CD4-positive, alpha-beta T cell treated with Interleukin-10 for 1 hour (primary cell): ENCODE data around the gene ENDOD1.

ENCODE experiments used
- DNase-seq: peaks from one replicate; pipeline ENCODE4 v3.0.0-alpha.2; 2020

ENDOD1 gene

GRCh38 chr11:95078526-95078925, 11.1 kb upstream of the ENDOD1 start:
- DNase-seq = no peak

DNA sequence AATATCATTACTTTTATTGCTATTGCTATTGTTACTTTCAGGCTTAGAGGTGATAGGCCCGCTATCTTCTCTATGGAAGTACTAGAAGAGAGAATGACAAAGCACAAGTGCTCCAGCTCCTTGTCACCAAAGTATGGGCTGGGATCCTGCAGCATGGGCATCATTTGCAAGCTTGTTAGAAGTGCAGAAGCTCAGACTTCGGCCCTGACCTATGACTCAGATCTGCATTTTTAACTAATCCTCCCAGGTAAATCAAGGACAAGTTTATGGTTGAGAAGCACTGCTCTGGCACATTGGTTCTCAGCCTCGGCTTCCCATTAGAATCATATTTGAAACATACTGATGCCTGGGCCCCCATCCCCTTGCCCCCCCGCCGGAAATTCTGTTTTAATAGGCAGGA, 8.6 kb upstream of the ENDOD1 start:
- no peak for DNase-seq

DNA sequence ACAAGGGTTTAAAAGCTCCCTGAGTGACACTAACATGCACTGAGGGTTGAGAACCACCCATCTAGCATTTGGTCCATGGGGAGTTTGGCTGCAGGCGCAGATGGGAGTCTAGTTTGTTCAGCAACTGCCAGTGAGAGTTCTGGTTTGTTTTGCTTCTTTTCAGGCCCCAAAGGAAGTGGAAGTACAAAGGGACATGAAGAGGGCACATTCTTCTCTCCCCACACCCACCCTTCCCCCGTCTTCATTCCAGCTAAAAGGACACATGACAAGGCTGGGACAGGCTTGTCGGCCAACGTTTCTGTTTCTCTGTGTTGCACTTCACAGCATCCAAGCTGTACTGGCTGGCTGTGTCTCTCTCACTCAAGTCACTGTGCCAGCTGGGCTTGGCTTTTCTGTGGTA, 8.2 kb upstream of the ENDOD1 start:
- no peak for DNase-seq

DNA sequence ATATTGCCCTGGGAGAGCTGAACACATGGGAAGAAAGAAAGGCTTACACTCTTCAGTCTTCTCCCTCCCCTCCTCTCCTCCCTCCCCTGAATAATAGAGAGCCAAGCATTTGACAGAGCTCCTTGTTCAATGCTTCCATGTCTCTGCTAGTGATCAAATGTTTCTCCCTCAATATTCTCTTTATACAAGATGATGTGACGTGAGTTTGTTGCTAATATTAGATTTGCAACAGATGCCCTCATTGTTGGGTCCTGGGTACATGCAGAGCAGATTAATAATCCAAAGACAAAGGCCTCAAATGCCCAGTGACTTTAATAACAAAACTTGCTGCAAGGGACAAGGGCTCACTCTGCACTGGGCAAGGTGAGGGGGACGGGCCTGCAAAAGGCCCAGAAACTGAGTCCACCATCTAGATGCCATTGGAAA, 7.1 kb upstream of the ENDOD1 start:
- no peak for DNase-seq

DNA sequence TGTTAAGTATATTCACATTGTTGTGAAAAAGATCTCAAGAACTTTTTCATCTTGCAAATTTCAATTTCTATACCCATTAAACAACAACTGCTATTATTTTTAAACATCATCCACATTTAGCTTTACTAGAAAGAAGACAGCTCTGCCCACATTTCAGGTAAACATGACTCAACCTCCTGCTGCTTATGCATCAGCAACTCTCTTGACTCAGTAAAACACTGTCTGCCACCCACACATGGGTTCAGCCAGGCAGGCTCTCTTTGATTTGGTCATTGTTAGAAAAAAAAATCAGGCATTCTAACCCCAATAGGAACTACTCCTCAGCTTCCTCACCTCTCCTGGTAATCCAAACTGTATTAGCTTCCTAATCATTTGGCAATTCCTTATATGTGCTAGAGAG, 5.1 kb upstream of the ENDOD1 start:
- DNase-seq = no peak

DNA sequence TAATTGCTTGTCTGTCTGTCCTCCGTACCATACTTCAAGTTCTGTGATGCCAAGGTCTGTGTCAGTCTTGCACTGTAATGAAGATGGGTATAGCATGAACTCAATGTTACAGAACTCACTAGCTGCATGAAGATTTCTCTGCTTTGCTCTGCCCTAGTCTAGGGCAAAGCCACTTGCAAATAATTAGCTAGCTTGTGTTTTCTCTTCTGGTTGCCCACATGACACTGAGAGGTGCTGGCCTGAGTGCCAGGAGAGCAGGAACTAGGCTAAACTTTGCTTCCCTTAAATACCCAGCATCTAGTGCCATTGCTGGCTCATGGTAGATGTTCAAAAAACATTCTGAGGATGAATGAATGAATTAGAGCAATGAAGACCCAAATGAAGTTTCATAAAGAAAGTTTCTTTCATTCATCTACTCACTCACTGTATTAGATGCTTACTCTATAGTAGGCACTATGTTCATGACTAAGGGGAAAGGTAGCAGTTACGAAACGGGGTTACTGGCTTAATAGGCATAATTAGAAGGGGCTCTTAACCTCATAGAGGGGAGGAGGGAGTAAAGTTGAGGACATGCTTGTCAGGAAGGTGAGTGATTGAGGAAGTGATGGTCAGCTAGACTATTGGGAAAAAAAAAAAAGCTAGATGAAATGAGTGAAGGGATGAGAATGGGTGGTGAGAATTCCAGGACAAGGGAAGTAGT, 4.4 kb upstream of the ENDOD1 start:
- no peak for DNase-seq

DNA sequence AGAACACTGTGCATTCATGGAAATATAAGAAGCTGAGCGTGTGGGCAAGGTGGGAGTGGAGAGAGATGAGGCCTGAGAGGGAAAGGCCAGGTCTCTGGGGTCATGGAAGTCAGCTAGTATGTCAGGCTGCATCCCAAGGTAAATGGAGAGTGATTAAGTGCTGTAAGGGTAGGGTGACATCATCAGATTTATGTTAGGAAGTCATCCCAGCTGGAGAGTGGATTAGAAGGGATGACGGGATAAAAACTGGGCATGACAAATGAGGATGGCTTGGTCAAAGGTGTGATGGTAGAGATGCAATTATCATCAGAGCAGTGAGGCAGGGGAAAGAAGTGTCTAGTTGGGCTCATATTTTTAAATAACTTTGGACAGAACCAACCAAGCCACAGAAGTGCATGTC, 3.5 kb upstream of the ENDOD1 start:
- no peak for DNase-seq

GRCh38 chr11:95086836-95087570, 2.6 kb upstream of the ENDOD1 start:
- no peak for DNase-seq

DNA sequence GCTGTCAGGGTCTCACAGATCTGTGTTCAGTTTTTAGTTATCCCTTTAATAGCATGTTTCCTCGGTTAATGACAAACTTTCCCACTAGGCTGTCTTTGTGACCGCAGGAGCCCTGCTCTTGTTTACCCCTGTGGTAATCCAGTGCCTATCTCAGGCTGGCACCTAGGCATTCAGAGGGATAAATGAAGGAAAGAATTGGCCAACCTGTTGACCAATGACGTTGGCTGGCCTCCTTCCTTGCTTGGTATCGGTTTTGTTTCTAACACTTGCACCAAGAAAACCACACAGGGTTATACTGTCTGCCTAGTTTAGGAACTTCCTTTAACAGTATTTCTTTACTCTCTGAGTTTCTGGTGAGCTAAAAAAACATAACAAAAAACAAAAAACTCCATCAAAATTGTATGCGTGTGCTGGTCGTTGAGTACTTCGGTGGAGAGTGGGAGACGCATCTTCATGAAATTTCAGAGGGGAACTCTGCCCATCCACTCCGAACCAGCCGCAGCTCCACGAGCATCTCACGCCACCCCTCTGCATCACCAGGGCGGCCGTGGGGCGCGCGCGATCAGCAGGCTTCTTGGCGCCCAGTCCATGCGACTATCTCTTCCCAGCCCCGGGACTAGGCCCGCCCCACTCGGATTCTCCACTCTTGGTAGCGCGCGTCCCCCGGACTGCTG, 563 bp upstream of the ENDOD1 start:
- DNase-seq = peak; percentile 47

DNA sequence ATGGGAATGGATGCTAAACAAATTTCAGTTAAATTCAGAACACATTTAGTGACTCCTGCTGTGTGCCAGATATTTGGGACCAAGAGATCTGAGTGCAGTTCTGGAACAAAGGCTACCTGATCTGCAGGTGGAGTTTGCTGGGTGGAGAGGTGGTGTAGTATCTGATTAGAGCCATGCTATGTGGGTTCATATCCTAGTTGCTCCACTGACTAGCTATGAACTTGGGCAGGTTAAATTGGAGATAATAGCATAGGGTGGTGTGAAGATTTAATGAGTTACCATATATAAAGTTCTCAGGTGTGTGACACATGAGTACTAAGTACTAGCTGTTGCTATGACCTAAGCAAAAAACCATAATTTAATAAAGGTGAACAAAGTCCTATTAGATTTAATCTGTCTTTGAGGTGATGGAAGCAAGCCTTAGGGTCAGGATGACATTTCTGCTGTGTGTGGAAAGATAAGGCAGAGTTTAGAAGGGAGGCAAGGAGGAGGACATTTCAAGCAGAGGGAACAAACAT, 2.1 kb downstream of the ENDOD1 start:
- no peak for DNase-seq

GRCh38 chr11:95092549-95093324, 3.1 kb downstream of the ENDOD1 start:
- peak; percentile 31 for DNase-seq

DNA sequence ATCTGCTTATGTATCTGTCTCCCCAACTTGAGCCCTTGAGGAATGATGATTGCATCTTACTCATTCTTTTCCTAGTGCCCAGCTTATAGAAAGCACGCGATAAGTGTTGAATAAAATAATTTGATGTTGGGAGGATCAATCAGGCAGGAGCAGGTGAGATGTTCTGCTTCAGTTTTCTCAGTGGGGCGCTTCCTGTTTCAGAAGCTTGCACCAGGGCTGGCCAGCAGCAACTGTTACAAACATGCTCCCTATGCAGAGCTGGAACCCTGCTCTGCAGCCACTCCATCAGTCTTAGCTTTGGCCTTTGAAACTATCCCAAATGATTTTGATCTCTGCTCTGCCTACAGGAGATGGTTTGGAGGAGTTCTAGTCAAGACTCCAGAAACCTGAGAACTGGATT, 3.9 kb downstream of the ENDOD1 start:
- DNase-seq = no peak

- peak; percentile 7 for DNase-seq
Observed at GRCh38 chr11:95095858-95096587, 6.4 kb downstream of the ENDOD1 start.

DNA sequence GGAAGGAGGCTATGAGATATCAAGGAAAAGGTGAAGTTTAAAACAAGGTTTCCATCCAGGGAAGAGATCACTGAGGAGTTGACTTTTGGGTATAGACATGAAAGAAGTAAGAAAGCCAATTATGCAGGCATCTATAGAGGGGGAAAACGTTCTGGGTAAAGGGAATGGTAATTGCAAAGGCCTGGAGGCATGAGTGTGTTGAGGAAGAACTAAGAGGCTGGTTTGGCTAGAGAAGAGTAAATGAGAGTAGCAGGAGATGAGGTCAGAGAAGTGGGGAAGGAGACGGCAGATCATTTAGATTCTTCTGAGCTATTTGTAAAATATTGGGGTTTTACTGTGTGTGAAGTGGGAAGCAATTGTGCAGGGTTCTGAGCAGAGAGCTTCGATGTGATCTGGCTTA, 7.6 kb downstream of the ENDOD1 start:
- no peak for DNase-seq

DNA sequence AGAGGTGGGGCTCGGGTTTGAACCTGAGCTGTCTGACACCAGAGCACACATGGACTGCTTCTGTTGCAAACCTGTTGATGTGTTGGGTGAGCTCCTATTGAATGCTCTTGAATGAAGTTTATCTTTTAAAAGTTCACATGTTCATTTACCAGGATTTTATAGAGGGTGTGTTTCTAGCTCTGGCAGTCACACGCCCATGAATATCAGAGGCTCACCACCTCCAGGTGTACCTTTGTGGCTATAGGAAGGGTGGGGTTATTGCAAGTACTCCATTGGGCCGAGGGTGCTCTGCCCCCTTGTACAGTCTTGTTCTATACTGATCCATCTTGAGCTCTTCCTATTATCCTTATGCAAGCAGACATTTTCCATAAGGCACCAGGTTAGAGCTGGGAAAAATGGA, 9.2 kb downstream of the ENDOD1 start:
- no peak for DNase-seq

DNA sequence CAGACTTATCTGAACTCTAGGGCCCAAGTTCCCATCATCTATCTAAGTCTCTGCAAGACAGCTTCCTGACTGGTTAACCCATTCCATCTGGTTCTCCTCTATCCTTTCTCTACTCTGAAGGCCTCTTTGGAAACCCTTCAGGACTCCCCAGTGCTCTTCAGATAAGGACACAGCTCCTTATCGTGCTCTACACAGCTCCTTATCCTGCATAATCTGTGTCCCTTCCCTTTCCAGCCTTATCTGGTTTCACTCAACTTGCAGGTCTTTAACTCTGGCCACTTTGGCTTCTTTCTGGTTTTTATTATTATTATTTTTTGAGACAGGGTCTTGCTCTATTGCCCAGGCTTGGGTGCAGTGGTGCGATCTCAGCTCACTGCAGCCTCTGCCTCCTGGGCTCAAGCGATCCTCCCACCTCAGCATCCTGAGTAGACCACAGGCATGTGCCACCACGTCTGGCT, 10.6 kb downstream of the ENDOD1 start:
- no peak for DNase-seq

DNA sequence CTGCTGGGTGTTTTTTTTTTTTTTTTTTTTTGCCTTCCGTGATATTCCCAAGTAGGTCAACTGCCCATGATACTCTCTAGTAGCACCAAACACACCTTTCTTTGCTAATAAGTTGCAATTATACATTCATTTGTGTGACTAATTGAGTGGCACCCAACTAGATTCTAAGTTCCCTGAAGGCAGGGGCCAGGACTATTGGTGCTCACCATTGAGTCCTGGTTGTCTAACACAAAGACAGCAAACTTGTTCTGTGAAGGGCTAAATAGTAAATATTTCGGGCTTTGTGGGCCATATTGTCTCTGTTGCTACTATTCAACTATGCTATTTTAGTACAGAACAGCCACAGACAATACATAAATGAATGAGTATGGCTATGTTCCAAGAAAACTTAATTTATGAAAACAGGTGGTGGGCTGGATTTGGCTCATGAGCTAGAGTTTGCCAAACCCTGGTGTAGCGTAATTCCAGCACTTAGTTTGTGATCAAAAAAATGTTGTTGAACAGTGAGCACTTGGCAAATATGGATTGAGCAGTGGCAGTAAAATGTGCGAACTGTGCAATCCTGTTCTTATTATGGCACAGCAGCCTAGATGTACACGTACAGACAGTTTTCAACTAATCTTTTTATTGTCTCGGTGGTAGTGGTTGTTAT, 11.3 kb downstream of the ENDOD1 start:
- no peak for DNase-seq

GRCh38 chr11:95101935-95102334, 12.3 kb downstream of the ENDOD1 start:
- DNase-seq = no peak

GRCh38 chr11:95102733-95103132, 13.1 kb downstream of the ENDOD1 start:
- DNase-seq = no peak

DNA sequence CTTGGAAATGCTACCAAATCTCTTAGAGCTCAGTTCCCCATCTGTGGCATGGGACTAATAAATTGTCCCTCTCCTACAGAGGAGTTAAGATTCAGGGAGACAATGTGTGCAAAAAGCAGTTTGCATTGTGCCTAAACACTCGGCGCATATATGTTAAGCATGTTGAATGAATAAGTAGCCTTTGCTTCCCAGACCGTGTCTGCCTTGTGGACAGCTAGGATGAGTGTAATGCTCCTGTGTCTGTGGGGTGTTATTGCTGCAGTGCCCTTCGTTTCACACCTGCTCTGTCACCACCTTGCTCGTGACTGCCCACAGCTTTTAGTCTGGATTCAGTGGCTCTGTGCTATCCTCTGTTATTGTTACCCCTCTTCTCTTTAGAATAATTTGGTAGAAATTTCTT, 14.1 kb downstream of the ENDOD1 start:
- no peak for DNase-seq

DNA sequence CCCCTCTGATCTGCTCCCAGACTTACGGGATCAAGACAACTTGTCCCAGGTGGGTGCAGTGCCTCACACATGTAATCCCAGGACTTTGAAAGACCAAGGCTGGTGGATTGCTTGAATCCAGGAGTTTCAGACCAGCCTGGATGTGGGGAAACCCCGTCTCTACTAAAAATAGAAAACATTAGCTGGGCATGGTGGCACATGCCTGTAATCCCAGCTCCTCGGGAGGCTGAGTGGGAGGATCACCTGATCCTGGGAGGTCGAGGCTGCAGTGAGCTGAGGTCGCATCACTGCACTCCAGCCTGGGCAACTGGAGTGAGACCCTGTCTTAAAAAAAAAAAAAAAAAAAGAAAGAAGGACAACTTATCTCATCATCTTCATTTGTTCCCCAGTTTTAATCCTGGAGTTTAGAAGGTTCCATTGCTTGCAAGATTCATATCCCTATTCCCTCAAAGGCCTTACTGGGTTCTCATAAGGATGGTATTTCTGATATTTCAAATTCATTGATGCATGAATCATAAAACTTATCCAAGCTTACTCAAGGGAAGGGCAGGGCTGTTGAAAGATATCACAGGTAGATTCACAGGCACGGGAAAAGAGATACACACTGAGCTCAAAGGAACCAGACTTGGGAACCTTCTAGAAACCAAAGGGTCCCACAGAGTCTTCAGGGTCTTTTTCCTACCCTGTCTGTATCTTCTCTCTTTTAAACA, 14.6 kb downstream of the ENDOD1 start:
- DNase-seq = no peak
